K562 (cell line): ENCODE results near the gene NNAT. TPM values are rescaled to one million over a fixed set of nuclear protein-coding genes. Genes with fewer than 3 reads are reported as not detected.

Source experiments
- DDX20 ChIP-seq: fragments of 450-650 bp; IDR thresholded peaks from 2 replicates; pipeline ENCODE4 v1.6.1; 2016; ENCODE audit warnings: missing genetic modification characterization, low read depth, mild to moderate bottlenecking, missing compliant biosample characterization, moderate library complexity
- KAT8 ChIP-seq: fragments of 450-650 bp; IDR thresholded peaks from 2 replicates; pipeline ENCODE4 v1.6.1; 2016; ENCODE audit warnings: low read depth, mild to moderate bottlenecking
- MBD2 ChIP-seq: sonication (generic); IDR thresholded peaks from 2 replicates; pipeline ENCODE4 v1.6.1; 2016; ENCODE audit warnings: low read depth, borderline replicate concordance
- MIER1 ChIP-seq: fragments of 450-650 bp; IDR thresholded peaks from 2 replicates; pipeline ENCODE4 v1.6.1; 2016; ENCODE audit warnings: antibody characterized with exemption, mild to moderate bottlenecking, low read depth
- MYNN ChIP-seq, 2 experiments: sonication (generic); formaldehyde crosslinking in 1 of 2; IDR thresholded peaks; 2 replicates each; pipeline versions ENCODE4 v1.5.0 to v1.6.1; 2016 to 2020; ENCODE audit warnings: antibody characterized with exemption in 1 of 2, missing genetic modification reagents in 1 of 2
- POLR2H ChIP-seq: IDR thresholded peaks from 2 replicates; pipeline ENCODE4 v1.6.1; 2016; ENCODE audit warnings: missing genetic modification characterization, low read depth, mild to moderate bottlenecking, control low read depth, missing compliant biosample characterization, moderate library complexity
- RCOR1 ChIP-seq, 2 experiments: IDR thresholded peaks; 2 replicates each; pipeline ENCODE4 v1.6.1; 2012; ENCODE audit warnings: low read depth in 2 of 2, low read length in 2 of 2, borderline replicate concordance in 1 of 2, improper control_type of control experiment in 1 of 2
- SLC30A9 ChIP-seq: fragments of 250-450 bp; sonication (Bioruptor Pico); IDR thresholded peaks from 2 replicates; pipeline ENCODE4 v1.8.0; 2022; ENCODE audit warnings: mild to moderate bottlenecking, moderate library complexity
- ZNF224 ChIP-seq: sonication (generic); formaldehyde crosslinking; IDR thresholded peaks from 2 replicates; pipeline ENCODE4 v1.8.0; 2022; ENCODE audit warnings: mild to moderate bottlenecking, missing genetic modification reagents
- ZNF277 ChIP-seq: fragments of 250-450 bp; sonication (Bioruptor Pico); IDR thresholded peaks from 2 replicates; pipeline ENCODE4 v1.8.0; 2022; ENCODE audit warnings: inconsistent platforms, mild to moderate bottlenecking, moderate library complexity, borderline replicate concordance
- ZNF449 ChIP-seq: fragments of 250-450 bp; sonication (Bioruptor Pico); IDR thresholded peaks from 2 replicates; pipeline ENCODE4 v1.8.0; 2022; ENCODE audit warnings: moderate library complexity, mild to moderate bottlenecking, inconsistent platforms
- ZNF740 ChIP-seq, 3 experiments: fragments of 200-800 bp in 1 of 3; sonication (Bioruptor generic) in 1 of 3; sonication (generic) in 1 of 3; formaldehyde crosslinking in 1 of 3; IDR thresholded peaks; 2 replicates each; pipeline versions ENCODE4 v1.6.1 to v1.8.0; 2016 to 2022; ENCODE audit warnings: mild to moderate bottlenecking in 2 of 3, missing compliant biosample characterization in 2 of 3, missing genetic modification characterization in 2 of 3, missing genetic modification reagents in 1 of 3
- polyA plus RNA-seq, 8 experiments: library from polyadenylated mRNA; depleted of rRNA in 4 of 8; stranded (reverse) in 5 of 8; unstranded in 3 of 8; fragments of >200 nt; fragmentation: Nextera tagmentation in 2 of 8; fragmentation: Illumina TruSeq in 1 of 8; extraction: Ambion mirVana in 2 of 8; extraction: Trizol in 1 of 8; gene quantifications; 2 replicates each; pipeline versions ENCODE4 v1.2.1 to v1.2.3, GENCODE V29; 2011 to 2014; ENCODE audit warnings: inconsistent platforms in 1 of 8, missing spikeins in 1 of 8
- total RNA-seq, 7 experiments: library from RNA; depleted of rRNA in 6 of 7; stranded (reverse); fragments of >200 nt in 6 of 7; fragmentation: Illumina TruSeq in 2 of 7; extraction: Trizol in 2 of 7; gene quantifications; 2 replicates each; pipeline versions ENCODE4 v1.2.1 to v1.2.3, GENCODE V29; 2011 to 2021; ENCODE audit warnings: low replicate concordance in 1 of 7
- TF ChIP-seq, protein P1 (sequence below): fragments of 450-650 bp; formaldehyde crosslinking; IDR thresholded peaks from 2 replicates; pipeline ENCODE4 v1.4.0; 2020; ENCODE audit warnings: mild to moderate bottlenecking, moderate library complexity

The NNAT gene
- total and polyA plus RNA-seq, 9 of the 15 experiments (the other 6 are each of a cell fraction or from before 2014, with no cell fraction given), result 0.13 TPM; not detected in 8

DNA sequence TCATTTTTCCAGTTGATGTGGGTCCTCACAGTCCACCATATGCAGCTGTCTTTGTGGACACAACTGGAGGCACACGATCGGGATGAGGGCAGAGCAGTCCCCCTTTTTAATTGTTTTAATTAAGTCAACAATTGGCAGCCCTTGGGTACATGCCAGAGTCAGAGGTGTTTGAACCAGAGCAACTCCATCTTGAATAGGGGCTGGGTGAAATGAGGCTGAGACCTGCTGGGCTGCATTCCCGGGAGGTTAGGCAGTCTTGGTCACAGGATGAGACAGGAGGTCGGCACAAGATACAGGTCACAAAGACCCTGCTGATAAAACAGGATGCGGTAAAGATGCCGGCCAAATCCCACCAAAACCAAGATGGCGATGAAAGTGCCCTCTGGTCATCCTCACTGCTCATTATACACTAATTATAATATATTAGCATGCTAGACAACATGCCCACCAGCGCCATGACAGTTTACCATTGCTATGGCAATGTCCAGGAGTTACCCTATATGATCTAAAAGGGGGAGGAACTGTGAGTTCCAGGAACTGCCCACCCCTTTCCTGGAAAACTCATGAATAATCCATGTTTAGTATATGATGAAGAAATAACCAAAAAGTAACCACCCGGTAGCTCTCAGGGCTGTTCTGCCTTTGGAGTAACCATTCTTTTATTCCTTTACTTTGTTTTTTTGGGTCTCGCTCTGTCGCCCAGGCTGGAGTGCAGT lies 38.4 kb downstream of the NNAT start (continued):
- TF ChIP-seq POLR2H (tag), result no peak
- no peak for TF ChIP-seq MIER1
- TF ChIP-seq MBD2, result no peak
- TF ChIP-seq ZNF740 (CRISPR knock-in tag; IDR thresholded peaks at IDR 0.05), result no peak
- TF ChIP-seq ZNF740 (tag; IDR thresholded peaks at IDR 0.05), result peak in 1 of 2 experiments; percentile 42; a peak in 1 of 4 replicates
- TF ChIP-seq ZNF277 (CRISPR knock-in tag), result no peak
- TF ChIP-seq ZNF224, result no peak
- TF ChIP-seq, protein P1, sequence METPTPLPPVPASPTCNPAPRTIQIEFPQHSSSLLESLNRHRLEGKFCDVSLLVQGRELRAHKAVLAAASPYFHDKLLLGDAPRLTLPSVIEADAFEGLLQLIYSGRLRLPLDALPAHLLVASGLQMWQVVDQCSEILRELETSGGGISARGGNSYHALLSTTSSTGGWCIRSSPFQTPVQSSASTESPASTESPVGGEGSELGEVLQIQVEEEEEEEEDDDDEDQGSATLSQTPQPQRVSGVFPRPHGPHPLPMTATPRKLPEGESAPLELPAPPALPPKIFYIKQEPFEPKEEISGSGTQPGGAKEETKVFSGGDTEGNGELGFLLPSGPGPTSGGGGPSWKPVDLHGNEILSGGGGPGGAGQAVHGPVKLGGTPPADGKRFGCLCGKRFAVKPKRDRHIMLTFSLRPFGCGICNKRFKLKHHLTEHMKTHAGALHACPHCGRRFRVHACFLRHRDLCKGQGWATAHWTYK (CRISPR knock-in tag), result peak; percentile 88
- peak; percentile 37; the same call in 1 of the 2 replicates for TF ChIP-seq DDX20 (tag)
- no peak for TF ChIP-seq RCOR1 (IDR thresholded peaks at IDR 0.05; ENCODE audit: borderline replicate concordance in 1 of 2, low read depth in 2 of 2, low read length in 2 of 2)
- no peak for TF ChIP-seq KAT8
- 0 out of 2 replicates have a peak, but pooled peaks have one; percentile 73 for TF ChIP-seq ZNF449 (CRISPR knock-in tag)
- no peak for TF ChIP-seq MYNN (IDR thresholded peaks at IDR 0.05)
- TF ChIP-seq MYNN (CRISPR knock-in tag; IDR thresholded peaks at IDR 0.05), result no peak
- no peak for TF ChIP-seq SLC30A9 (CRISPR knock-in tag)
